HG02571 (cell line): Measurements from ENCODE around the gene FMNL1.

ENCODE experiments used
- ATAC-seq: cut with Tn5 transposase; IDR thresholded peaks from one replicate; pipeline ENCODE4 v1.9.1; 2021; ENCODE audit warnings: mild to moderate bottlenecking, moderate library complexity; ENCODE audit not compliant: unreplicated experiment

Gene FMNL1

GRCh38 chr17:45256114-45256966, 34.7 kb downstream of the FMNL1 start:
- no peak for ATAC-seq

GRCh38 chr17:45257115-45257514, 35.4 kb downstream of the FMNL1 start:
- ATAC-seq = no peak

GRCh38 chr17:45258981-45259380, 37.3 kb downstream of the FMNL1 start:
- ATAC-seq = no peak

- ATAC-seq = no peak
These were observed 38.6 kb downstream of the FMNL1 start for GRCh38 chr17:45260204-45260783.

- no peak for ATAC-seq
These were observed 40.2 kb downstream of the FMNL1 start, which contains the start of gene SPATA32 for GRCh38 chr17:45261577-45262515. TSS of gene SPATA32 (minus strand) at chr17:45262094. CDS start at chr17:45262016, 78 bp downstream.

- no peak for ATAC-seq
These were observed 41.1 kb downstream of the FMNL1 start for GRCh38 chr17:45262516-45263476.

- ATAC-seq = no peak
These were observed 41.8 kb downstream of the FMNL1 start for GRCh38 chr17:45263477-45263860.

- no peak for ATAC-seq
These were observed 42.7 kb downstream of the FMNL1 start for GRCh38 chr17:45264430-45264829.

- no peak for ATAC-seq
These were observed 43.3 kb downstream of the FMNL1 start for GRCh38 chr17:45264988-45265387.

- ATAC-seq = no peak
These were observed 44.1 kb downstream of the FMNL1 start for GRCh38 chr17:45265821-45266220.

GRCh38 chr17:45266372-45266926, 44.8 kb downstream of the FMNL1 start:
- no peak for ATAC-seq

- ATAC-seq = no peak
These were observed 45.9 kb downstream of the FMNL1 start for GRCh38 chr17:45267436-45268055.

GRCh38 chr17:45269912-45270311, 48.2 kb downstream of the FMNL1 start:
- ATAC-seq = no peak

- no peak for ATAC-seq
These were observed 49.2 kb downstream of the FMNL1 start for GRCh38 chr17:45270828-45271418.

- no peak for ATAC-seq
These were observed 49.9 kb downstream of the FMNL1 start for GRCh38 chr17:45271603-45272002.

- no peak for ATAC-seq
These were observed 51.9 kb downstream of the FMNL1 start for GRCh38 chr17:45273551-45273957.

- ATAC-seq = no peak
These were observed 52.3 kb downstream of the FMNL1 start for GRCh38 chr17:45274033-45274432.

- ATAC-seq = no peak
These were observed 54.3 kb downstream of the FMNL1 start for GRCh38 chr17:45276031-45276430.
